Heart left ventricle (tissue), 13 donors: ENCODE measurements around the gene ZNF292.

Source experiments
- CTCF ChIP-seq, 12 donors: fragments of 200-600 bp; sonication (generic) in 4 of 12; IDR thresholded peaks; one replicate each; pipeline versions ENCODE4 v1.5.0 to v1.8.0; 2018 to 2022; ENCODE audit warnings: antibody characterized with exemption in 12 of 12, mild to moderate bottlenecking in 5 of 12
- POLR2A ChIP-seq, 2 donors: fragments of 450-650 bp; IDR thresholded peaks; one replicate each; pipeline ENCODE4 v1.6.1; 2017; ENCODE audit warnings: antibody characterized with exemption in 2 of 2, mild to moderate bottlenecking in 2 of 2, moderate library complexity in 2 of 2
- donor health status: ischemic (EF 13 %, LVEDD 7.1; RV severe dilation, severe dysfunction).
- donor health status: DM: no; HTN: yes; CAD: no.
- donor health status: DM: no; HTN: no; CAD: no.
- donor health status: ischemic (EF 25% LVEDD 6.9; RV normal size, moderate dysfunction).
- donor health status: ischemic (EF 25% LVEDD 5.7; RV mildly dilated, moderate dysfunction).
- donor health status: ischemic (EF 35%, LVEDD 5.7; RV mildly dilated, moderate dysfunction).
- donor health status: nonischemic (EF 11% LVEDD 7.7; RV severe dilation, severe dysfunction).
- donor health status: DM: yes; HTN: yes; CAD: no.
- donor health status: PGD.
- donor health status: ischemic (EF 29% LVEDD 5.4; RV normal size, mild dysfunction).
- donor health status: nonischemic (EF 23%, LVEDD 6.1; RV moderate dilation, normal function).

DNA sequence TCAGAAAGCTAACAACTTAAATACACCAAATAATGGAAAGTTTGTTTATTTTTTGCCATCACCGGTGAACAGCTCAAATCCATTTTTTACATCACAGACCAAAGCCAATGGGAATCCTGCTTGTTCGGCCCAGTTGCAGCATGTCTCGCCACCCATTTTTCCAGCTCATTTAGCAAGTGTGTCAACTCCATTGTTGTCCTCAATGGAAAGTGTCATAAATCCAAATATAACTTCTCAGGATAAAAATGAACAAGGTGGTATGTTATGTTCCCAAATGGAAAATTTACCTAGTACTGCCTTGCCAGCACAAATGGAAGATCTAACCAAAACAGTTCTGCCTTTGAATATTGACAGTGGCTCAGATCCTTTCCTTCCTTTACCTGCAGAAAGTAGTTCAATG lies 101.7 kb downstream of the ZNF292 start:
- TF ChIP-seq POLR2A (IDR thresholded peaks at IDR 0.05) (no peak), CTCF (IDR thresholded peaks at IDR 0.05) (no peak)
